ENCODE results near the gene AOPEP. TPM values are rescaled to one million over a fixed set of nuclear protein-coding genes. Genes with fewer than 3 reads are reported as not detected.

The AOPEP gene
- total RNA-seq, 1 donor from 2014 or later, result 175 TPM

GRCh38 chr9:95032580-95033341 is 306.3 kb downstream of the AOPEP start:
- peak overlapping the region; percentile 84 for H3K27ac ChIP-seq (replicated peaks)
- no peak for TF ChIP-seq CTCF (IDR thresholded peaks at IDR 0.05; ENCODE audit: borderline replicate concordance)
- DNase-seq, result no peak
- peaks cover 11% of the 10 kb centered on the region for H3K36me3 ChIP-seq
- H3K4me3 ChIP-seq, result peak overlapping the region; percentile 38
- H3K9me3 ChIP-seq (replicated peaks), result no peaks in the 10 kb centered on the region
- intact Hi-C loops (cut with micrococcal nuclease), result no loop called here
- H3K4me1 ChIP-seq, result peaks cover 100% of the 10 kb centered on the region
- H3K27me3 ChIP-seq (ENCODE audit: low read depth), result no peaks in the 10 kb centered on the region

DNA sequence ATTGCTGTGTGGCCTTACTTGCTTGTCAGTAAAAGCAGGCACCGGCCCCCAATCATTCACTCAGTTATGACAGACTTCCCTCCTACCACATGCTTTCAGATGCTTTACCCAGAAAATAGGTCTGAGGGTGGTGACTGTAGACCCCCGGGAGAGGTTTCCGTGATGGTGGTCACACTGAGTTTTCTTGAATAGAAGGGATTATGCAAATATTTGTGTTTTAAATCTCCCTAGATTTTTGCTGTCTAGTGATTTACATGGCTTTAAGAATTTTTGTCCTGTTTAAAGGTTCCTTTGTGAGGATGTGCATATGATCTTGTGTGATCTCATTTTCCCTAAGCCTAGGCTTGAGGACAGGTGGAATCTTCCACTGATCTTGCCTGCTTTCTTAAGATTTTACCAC is 309.3 kb downstream of the AOPEP start:
- intact Hi-C loops (cut with micrococcal nuclease), result no loop called here
- no peak for DNase-seq
- no peaks in the 10 kb centered on the region for H3K27me3 ChIP-seq (ENCODE audit: low read depth)
- peaks cover 100% of the 10 kb centered on the region for H3K4me1 ChIP-seq
- peak overlapping the region; percentile 17 for H3K27ac ChIP-seq (replicated peaks)
- no peaks in the 10 kb centered on the region for H3K9me3 ChIP-seq (replicated peaks)
- H3K36me3 ChIP-seq, result peaks cover 13% of the 10 kb centered on the region
- H3K4me3 ChIP-seq, result no peak overlapping the region
- no peak for TF ChIP-seq CTCF (IDR thresholded peaks at IDR 0.05; ENCODE audit: borderline replicate concordance)

GRCh38 chr9:95036676-95037075 is 310.2 kb downstream of the AOPEP start:
- no peak for DNase-seq
- H3K36me3 ChIP-seq, result peaks cover 13% of the 10 kb centered on the region
- intact Hi-C loops (cut with micrococcal nuclease), result no loop called here
- no peak for TF ChIP-seq CTCF (IDR thresholded peaks at IDR 0.05; ENCODE audit: borderline replicate concordance)
- H3K4me3 ChIP-seq, result no peak overlapping the region
- no peaks in the 10 kb centered on the region for H3K27me3 ChIP-seq (ENCODE audit: low read depth)
- peak overlapping the region; percentile 54 for H3K27ac ChIP-seq (replicated peaks)
- no peaks in the 10 kb centered on the region for H3K9me3 ChIP-seq (replicated peaks)
- peaks cover 99% of the 10 kb centered on the region for H3K4me1 ChIP-seq

DNA sequence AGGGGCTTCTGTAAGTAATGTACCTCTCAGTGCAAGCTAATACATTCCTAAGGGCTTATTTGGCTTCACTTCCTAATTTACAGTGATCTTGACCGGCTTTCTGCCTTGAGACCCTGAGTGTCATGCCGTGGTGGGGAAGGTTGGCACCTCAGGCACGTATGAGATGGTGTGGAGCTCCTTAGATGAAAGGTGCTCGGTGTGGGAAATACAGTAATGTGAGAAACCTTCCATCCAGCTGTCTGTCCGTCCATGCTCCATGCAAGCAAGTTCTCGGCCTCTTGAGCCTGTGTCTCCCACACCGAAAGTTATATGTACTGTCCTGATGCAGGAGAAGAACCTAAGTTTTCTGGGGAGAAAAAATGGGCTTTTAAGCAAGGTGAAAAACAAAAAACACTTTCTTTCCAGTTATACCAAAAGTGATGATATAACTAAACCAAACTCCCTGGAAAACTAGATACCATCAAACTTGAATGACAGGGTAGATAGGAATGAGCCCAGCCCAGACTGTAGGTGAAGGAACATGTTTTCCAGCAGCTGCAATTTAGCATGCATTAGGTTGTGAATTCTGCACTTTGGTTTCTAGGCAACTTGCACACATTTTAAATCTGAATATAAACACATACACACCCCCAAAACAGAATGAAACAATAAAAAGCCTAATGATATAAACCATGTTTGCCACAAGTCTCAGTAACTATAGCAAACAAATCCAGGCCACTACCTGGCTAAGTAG is 311.5 kb downstream of the AOPEP start:
- H3K4me1 ChIP-seq, result peaks cover 99% of the 10 kb centered on the region
- peak overlapping the region; percentile 11 for H3K4me3 ChIP-seq
- intact Hi-C loops (cut with micrococcal nuclease), result no loop called here
- no peak for TF ChIP-seq CTCF (IDR thresholded peaks at IDR 0.05; ENCODE audit: borderline replicate concordance)
- H3K36me3 ChIP-seq, result peaks cover 13% of the 10 kb centered on the region
- H3K27ac ChIP-seq (replicated peaks), result peak overlapping the region; percentile 54
- H3K27me3 ChIP-seq (ENCODE audit: low read depth), result no peaks in the 10 kb centered on the region
- no peaks in the 10 kb centered on the region for H3K9me3 ChIP-seq (replicated peaks)
- DNase-seq, result no peak

DNA sequence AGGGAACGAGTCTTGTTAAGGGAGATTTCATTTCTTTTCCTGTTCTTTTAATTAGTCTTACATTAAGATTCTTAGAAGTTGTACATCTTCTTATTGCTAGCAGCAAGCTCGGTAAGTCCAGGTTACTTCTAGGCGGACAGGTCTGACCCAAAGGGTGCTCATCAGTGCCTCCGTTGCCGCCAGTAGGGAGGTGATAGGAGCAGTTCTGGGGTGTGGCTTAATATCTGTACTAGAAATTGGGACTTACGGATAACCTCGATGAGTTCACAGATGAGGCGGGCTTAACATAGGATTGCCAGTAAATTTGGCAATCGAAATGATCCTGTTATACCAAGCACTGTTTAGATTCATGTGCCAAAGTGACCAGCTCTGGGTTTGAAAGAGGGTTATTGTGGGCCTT is 312.2 kb downstream of the AOPEP start:
- Histone ChIP-seq H3K9me3 (replicated peaks) (no peaks in the 10 kb centered on the region), H3K27me3 (ENCODE audit: low read depth) (no peaks in the 10 kb centered on the region), H3K4me3 (no peak overlapping the region), H3K27ac (replicated peaks) (peak overlapping the region; percentile 37), H3K4me1 (peaks cover 99% of the 10 kb centered on the region), H3K36me3 (peaks cover 14% of the 10 kb centered on the region)
- DNase-seq, result no peak
- intact Hi-C loops (cut with micrococcal nuclease), result no loop called here
- TF ChIP-seq CTCF (IDR thresholded peaks at IDR 0.05; ENCODE audit: borderline replicate concordance), result no peak
